NK-92 (cell line): ENCODE data around the gene CTIF.
"Not testable (repeated sequence)": the region's sequence is repeated elsewhere in the genome, so short reads cannot be mapped to it uniquely, and the experiment has no call there.

ENCODE experiments used
- DNase-seq: peaks from one replicate; lab custom pipeline; 2025; ENCODE audit not compliant: unreplicated experiment; lab: John Stamatoyannopoulos, UW

Gene CTIF

DNA sequence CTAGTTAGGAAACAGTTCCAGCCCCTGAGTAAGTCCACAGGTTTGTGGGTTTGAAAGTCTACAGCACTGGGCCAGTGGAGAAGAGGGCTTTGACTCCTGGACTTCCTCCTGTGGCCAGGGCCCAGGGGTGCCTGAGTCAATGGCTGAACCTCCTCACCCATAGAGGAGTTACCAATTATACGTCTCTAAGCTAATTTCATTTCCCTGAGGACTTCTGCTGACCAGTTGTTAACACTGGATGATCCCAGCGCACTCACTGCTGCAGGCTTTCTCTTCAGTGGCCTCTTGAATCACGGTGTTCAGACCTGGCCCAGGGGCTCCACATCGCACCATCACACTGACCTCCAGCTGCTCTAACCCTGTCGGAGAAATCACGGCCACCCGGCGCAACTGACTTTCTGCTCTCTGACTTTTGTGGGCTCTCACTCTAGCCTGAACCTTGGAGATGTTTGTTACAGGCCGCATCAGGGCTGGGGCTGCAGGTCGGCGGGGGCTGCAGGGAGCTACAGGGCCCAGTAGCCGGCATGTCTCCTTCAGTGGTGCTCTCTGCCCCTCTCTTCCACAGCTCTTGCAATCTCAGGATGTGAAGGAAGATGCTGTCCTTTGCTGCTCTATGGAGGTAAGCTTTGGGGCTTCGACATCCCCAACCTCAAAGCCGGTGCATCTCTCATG, 318.3 kb downstream of the CTIF start:
- DNase-seq = no peak

DNA sequence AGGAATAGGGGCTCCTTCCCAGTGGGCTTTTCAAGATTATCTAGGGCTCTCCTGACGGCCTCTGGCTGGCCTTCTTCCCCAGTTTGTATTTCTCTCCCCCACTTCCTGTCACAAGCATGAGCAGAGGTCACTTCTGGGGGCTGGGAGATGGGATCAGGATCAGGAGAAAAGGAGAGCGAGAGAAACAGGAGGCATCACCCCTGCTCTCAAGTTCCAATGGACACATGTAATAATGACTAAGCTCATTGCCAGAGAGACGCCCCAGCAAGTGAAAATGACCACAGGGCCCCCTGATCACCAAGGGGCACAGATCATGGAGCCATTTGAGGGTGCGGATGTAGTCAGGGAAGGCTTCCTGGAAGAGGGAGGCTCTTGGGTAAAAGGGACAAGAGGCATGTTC, 319.8 kb downstream of the CTIF start:
- no peak for DNase-seq

DNA sequence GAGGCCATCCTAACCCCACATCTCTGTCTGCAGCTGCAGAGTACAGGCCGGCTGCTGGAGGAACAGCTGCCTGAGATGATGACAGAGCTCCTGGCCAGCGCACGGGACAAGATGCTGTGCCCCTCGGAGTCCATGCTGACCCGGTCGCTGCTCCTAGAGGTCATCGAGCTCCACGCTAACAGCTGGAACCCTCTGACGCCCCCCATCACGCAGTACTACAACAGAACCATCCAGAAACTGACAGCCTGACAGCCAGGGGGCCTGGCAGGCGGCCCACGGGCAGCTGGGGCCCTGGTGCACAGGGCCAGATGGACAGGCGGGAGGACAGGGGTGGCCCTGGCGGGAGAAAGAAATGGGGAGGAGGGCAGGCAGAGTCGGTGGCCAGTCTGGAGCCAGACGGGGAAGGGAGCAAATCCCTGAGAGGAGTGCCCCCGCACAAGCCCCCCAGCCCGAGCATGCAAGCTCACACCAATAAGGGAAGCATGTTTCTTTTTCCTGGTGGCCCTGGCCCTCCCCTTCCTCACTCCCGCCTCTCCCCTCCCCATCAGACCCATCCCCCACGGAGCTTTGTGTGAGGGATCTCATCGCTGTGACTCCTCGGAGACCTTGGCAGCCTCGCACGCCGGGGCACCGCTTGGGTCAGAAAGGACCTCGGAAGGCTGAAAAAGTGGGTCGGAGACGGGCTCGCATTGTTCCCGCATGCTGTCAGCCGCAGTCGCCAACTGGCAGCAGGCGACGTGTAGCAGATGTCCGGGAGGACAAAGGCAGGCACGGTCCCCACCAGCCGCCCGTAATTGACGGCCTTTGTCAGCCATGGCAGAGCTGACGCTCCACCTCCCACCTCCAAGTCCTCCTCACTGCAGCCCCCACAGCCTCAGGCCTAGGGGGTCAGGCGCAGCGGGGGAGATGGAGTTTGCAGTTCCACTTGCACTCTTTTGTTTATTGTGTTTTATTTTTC, 320.8 kb downstream of the CTIF start:
- DNase-seq = no peak

DNA sequence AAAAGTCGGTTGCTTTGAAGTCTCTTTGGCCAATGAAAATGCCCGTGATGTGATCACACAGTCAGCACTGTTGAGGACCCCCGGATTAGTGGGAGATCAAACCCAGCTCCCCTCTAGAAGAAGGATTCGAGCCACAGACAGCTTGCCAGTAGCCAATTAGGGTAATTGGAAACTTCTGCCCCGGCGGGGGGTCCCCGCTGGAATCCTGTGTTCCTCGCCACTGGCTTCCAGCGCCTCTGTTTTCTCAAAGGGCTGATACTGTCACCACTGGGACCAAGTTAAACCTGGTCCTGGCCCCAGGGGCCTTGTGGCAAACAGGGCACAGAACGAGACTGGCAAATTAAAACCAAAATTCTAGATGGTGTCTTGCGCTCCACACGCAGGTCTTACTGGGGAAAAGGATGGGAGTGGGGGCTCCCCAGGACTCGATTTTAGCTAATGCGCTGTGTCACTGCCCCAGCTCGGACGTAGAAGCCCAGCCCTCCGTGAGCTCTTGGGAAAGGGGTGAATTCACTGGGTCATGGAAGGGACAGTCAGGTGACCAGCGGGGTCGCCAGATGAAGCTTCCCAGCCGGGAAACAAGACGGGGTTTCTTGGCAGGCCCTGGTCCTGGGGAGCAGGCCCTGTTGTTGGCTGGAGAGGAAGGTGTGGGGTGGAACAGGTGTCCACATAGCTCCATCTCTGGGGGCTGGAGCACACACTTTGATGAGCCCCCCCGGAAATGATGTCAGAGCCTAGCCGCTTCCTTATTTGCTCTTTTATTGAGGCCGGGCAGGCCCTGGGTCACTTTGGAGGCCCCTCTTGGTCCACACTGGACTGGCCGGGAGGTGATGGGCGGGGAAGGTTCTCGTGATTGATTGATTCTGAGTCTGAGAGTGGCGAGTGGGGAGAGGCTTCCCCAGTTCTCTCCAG, 321.7 kb downstream of the CTIF start:
- no peak for DNase-seq

DNA sequence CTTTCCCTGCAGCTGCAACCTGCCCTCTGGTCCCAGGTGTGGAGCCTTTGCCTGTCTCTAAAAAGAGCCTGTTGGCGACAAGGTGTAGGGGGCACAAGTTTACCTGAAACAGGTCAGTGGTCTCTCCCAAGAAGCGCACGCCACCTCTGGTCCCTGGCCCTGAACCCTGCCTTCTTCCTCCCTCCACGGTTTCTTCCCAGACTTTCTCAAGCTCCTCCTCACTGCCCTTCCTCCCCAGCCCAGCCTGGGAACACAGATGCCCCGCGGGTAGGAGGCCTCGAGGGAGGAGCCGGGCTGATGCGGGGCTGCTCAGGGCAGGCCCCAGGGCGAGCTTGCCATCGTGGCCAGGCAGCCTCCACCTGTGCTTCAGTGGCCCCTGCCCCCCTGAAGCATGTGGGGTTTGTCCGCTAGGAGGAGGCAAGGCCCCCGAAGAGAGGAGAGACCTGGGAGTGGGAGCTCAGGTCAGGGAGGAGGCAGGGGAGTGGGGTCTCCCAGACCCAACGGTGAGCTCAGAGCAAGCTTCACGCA, 322.4 kb downstream of the CTIF start:
- no peak for DNase-seq

DNA sequence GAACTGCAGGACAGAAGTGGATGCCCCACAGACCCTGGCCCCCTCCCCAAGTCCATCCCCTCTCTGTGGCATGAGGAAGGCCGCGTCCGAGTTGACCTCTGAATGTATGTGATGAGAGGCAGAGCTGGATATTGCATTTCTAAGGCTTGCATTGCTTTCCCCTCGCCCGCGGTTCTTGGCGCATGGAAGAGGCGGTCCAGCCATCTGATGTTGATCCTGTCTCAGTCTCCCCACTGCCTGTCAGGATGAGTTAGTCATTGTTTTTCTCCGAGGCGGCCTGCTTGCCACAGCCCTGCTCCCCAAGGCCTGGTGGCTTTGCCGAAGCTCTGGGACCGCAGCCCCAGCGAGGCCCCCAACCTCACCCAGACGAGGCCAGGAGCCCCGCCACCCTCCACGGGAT, 323.3 kb downstream of the CTIF start:
- DNase-seq = no peak

DNA sequence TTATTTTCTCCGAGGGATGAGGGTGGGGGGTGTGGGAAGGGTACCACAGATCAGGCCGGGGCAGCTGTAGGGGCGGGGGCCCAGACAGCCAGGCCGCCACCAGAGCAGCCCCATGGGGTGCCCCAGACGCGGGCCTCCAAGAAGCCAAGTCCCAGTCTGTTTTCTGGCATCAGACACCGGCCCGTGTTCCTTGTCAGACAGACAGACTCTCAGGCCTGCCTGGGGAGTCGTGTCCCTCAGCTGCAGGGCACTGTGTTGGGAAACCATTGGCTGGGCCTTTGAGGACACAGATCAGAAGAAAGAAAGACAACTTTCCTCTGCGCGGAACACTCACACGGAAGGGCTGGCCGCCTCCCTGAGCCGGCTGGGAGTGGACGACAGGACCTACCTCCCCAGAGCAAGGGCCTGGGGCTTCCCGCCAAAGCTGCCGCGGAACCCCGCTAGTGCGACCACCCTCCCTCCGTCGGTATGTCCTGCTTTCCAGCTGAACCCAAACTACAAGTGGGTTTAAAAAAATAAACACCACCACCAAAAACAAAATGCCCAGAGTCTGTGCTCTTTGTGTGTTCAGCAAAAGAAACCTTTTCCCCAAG, 323.9 kb downstream of the CTIF start:
- no peak for DNase-seq

DNA sequence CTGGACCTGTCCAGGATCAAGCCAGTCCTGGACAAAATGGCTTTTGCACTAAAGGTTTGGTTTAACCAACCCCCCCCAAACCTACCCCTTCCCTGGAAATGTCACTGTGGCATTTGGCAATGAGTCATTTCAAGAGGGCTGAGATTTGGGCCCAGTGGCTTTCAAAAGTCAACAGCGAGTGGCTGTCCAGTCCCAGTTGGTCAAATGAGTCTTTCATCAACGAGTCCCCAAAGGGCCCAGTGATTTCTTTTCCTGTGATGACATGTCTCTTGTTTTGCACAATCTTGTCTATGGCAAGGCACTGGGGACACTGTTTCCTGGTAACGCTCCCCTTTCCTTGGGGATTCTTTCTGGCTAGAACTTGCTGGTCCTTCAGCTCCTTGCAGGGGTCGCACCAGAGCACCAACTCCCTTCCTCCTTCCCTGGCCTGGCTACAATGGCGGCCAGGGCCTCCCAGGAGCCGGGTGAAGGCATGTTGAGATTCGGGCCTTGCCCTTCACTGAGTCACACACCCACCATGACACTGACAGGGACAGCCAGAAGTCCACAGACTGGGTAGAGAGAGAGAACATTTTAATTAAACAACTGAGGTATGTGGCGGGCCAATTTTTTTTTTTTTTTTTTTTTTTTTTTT, 324.7 kb downstream of the CTIF start:
- no peak for DNase-seq

DNA sequence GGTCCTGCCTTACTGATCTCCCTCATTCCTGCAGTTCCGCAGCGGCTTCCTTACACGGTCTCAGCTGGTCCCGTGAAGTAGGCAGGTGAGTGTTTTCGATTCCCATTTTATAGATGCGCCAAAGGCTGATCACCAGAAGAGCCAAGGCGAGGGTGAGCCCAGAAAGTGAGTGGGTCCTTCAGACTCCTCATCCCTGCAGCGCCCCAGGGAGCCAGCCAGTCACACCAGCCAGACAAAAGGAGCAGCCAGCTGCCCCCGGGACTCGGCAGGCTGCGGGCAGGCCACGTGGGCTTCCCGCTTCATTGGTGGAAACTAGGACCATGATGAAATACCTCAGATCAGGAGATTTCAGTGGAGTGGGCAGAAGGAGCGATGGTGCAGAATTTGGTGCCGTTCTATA, 326.0 kb downstream of the CTIF start:
- DNase-seq = no peak

DNA sequence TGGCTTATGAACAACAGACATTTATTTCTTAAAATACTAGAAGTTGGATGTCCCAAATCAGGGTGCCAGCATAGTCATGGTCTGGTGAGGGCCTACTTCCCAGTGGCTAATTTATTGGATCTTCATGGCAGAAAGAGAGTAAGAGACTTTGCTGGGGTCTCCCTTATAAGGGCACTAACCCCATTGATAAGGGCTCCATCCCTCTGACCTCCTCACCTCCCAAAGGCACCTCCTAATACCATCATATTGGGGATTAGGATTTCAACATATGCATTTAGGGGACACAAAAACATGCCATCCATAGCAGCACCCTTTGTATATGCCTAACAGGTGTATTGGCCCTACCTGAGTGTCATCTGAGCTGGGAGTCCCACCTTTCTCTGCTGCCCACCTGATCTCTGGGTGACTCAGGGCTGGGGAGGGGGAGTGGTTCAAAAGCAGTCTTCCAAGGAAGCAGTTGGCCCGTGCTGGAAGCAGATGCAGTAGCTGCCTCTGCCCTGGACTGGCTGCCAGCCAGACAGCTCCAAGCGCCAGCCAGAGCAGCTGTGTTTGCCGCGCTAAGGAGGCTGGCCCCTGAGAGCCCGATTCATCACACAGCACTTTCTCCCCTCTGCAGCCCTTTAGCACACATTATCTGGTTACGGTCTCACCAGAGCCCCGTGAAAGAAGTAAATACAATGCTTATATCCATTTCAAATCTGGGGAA, 327.4 kb downstream of the CTIF start:
- DNase-seq = no peak

DNA sequence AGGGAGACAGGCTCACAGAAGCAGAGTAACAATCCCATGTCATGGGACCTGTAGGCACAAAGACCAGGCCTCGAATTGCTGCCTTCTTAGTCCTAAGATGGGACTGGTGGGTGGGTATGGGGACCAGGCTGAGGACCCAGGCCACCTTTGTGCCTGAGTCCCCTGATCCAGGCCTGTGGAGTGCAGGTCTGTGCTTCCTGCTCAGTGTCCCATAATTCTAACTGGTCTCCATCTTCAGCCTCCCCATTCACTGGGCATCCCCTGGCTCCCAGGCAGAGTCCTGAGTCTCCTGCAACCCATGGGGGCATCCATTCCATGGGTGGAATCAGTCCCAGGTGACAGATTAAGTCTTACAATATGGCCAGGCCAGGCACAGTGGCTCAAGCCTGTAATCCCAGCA, 328.0 kb downstream of the CTIF start:
- no peak for DNase-seq

DNA sequence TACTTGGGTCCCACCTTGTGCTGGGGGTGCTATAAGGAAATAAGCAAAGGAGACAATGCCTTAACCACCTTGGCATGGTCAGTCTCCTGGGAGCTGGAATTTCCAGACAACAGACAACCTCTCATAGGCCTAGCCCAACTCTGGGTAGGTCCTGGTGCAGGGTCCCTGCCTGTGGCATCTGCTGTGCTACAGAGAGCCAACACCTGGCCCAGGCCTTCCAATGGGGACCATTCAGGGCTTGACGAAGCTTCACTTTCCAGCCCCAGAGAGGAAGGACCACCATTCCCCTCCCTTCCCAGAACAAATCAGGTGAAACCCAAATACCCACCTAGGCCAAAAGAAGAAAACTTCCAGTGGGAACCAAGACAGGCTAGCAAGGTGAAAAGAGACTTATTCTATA, 329.1 kb downstream of the CTIF start:
- DNase-seq = no peak

DNA sequence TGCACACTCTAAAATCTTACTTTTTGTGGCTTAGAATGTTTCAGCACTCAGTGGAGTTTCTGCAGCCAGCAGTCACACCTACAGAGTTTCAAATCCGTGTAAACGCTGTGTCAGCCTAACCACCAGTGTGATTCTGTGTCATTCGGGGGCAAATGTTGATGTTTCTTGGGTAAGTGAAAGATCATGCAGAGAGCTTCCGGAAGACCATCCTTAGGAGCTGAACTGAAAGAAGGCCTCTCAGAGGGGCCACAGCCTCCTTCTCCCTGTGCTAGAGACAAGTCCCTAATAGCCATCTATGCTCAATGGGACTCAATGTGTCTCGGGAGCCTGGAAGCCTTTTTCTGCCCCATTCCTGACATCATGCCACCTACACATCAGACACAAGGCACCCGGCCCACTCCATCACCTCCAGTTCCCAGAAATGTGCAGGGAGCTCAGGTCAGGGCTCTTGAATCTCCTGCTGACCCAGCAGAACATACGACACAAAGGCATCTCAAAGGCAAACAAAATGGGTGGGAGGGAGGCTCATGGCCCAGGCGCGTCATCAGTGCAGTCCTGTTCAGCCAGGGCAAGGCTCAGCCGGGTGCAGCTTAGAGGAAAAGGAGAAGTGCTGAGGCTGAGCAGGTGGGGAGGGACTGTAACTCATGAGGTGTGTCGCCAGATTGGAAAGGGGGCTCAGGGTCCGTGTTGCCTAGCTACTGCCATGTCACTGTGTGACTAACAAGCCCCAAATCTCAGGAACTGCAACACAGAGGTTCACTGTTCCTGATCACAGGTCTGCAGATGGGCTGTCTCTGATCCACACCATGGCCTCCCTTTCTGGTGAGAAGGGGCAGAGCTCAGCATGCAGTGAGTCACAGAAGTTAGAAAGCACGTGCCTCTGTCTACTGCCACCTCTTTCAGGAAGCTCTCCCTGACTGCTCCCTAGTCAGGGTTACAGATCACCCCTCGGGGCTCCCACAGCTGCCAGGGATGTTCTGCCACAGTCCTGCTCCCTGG, 329.9 kb downstream of the CTIF start:
- no peak for DNase-seq

DNA sequence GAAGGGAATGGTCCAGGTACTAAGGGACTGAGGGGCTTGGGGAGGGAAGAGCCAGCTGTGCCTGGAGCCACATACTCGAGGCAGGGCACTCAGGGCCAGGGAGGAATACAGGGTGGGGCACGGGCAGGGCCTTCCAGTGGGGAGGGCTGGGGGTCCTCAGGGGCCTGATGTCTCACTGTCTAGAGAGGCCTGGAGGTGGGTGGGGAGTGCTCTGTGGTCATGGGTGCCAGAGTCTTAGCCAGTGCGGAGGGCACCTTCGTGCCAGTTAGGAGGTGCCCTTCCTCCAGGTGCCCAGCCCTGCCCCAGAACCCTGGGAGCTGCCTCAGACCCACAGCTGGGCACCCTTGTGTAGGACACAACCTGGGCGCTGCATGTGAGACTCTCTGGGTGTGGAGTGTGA, 330.8 kb downstream of the CTIF start:
- DNase-seq = no peak

DNA sequence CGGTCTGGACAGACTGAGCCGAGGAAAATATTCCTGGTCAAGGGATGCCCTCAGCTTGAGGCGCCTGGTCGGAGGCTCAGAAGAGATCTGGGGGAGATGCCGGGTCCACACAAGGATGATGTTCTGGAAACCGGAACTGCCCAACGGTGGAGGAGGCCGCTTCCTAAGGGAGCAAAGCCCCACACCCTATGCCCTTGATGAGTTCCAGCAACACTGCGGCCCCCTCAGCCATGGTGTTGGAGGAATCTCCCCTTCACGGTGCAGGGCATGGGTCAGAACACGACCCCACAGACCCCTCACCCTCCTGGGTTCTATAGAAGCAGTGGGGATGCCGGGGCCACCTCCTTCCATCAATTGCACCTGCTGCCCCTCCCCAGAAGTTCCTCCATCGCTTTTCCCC, 332.1 kb downstream of the CTIF start:
- not testable (repeated sequence) for DNase-seq

DNA sequence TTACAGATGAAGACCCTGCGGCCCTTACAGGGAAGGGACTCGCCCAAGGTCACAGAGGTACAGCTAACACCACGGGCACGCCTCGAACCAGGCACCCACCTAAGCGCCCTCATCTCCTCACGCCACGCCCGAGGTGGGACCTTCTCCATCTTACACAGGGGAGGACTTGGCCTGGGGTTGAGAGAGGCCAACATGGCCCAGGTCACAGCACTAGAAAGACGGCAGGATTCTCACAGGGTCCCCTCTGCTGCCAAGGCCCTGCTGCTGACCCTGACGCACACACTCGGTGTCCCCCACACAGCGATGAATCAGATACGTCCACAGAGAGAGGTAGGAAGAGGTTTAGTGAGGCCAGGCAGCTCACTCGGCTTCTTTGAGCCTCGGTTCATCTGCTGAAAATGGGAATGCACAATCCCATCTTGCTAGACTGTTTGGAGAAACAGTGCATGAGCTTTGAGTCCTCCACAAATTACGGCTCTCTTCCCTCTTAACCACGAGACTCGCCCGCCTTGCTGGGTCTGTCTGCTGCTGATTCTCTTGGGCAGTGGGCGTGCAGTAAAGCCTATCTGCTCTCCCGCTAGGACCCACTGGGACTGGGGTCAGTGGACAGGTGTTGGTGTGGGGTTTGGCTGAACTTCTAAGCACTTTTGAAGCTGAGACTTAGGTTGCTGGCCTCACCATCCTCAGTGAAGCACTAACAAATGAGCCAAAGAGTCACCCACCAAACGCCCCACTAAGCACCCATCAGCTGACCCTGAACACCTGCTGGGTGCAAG, 332.7 kb downstream of the CTIF start:
- no peak for DNase-seq

DNA sequence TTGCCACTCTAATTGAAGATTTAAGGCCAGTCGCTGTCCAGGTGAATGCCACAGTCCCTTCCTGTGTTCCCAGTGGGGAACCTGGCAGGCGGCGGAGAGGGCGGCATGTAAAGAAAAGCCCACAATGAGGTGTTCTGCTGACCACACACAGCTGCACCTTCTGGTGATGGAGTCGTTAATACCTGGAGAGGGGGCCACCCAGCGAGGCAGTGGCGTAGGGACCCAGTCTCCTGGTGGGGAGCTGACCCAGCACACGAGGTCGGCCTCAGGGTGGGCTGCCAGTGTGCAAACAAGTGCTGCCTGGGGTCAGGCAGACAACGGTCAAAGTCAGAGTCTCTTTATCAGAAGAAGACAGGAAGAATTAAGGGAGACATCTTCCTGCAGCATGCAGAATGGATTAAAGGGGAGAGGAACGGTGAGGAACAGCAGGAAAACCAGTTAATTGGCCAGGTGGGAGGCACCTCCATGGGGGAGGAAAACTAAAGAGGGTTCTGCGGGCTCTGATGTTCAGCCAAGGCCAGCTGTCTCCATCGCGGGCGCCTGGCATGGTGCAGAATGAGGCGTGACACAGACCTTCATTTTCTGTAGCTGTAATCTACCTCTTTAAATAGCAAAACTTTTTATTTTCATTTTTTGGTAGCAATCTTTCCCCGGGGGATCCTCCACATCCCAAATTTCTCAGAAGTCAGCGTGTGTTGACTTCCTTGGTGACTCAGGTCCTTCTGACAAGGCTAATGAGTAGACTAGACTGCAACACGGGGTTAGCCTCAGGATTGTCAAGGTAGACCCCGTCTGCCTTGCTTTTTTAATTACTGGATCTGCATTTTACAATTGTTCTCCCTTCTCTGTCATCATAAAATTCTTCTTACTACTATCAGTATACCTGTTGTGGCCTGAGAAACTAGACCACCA, 333.7 kb downstream of the CTIF start:
- DNase-seq = no peak
